ENCODE results near the gene SLC5A11.

- TF ChIP-seq POLR2AphosphoS5 (IDR thresholded peaks at IDR 0.05; ENCODE audit: low read depth, low read length) (no peak), TAF1 (IDR thresholded peaks at IDR 0.05; ENCODE audit: borderline replicate concordance, insufficient read depth, low read length) (no peak)
- TF ChIP-seq, protein P1, sequence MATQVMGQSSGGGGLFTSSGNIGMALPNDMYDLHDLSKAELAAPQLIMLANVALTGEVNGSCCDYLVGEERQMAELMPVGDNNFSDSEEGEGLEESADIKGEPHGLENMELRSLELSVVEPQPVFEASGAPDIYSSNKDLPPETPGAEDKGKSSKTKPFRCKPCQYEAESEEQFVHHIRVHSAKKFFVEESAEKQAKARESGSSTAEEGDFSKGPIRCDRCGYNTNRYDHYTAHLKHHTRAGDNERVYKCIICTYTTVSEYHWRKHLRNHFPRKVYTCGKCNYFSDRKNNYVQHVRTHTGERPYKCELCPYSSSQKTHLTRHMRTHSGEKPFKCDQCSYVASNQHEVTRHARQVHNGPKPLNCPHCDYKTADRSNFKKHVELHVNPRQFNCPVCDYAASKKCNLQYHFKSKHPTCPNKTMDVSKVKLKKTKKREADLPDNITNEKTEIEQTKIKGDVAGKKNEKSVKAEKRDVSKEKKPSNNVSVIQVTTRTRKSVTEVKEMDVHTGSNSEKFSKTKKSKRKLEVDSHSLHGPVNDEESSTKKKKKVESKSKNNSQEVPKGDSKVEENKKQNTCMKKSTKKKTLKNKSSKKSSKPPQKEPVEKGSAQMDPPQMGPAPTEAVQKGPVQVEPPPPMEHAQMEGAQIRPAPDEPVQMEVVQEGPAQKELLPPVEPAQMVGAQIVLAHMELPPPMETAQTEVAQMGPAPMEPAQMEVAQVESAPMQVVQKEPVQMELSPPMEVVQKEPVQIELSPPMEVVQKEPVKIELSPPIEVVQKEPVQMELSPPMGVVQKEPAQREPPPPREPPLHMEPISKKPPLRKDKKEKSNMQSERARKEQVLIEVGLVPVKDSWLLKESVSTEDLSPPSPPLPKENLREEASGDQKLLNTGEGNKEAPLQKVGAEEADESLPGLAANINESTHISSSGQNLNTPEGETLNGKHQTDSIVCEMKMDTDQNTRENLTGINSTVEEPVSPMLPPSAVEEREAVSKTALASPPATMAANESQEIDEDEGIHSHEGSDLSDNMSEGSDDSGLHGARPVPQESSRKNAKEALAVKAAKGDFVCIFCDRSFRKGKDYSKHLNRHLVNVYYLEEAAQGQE (IDR thresholded peaks at IDR 0.05; ENCODE audit: insufficient read depth in 1 of 2, low read depth in 2 of 2, low read length in 2 of 2): no peak
Observed at GRCh38 chr16:24953721-24954120, 108.0 kb downstream of the SLC5A11 start.

All from PFSK-1 (cell line).